K562 (cell line): ENCODE data around the gene SLC44A2. TPM values are rescaled to one million over a fixed set of nuclear protein-coding genes. Genes with fewer than 3 reads are reported as not detected.

Experiments used
- ATAC-seq: fragments of 200-7000 bp; cut with Tn5 transposase; 3 replicates; pipeline ENCODE4 v1.9.1; 2020; ENCODE audit warnings: moderate library complexity
- BruUV-seq: library from RNA; stranded (reverse); fragments of 400-500 nt; replicated peaks from 2 replicates; lab custom pipeline; 2021; lab: Mats Ljungman, UMichigan
- CTCF ChIA-PET: fragments of 300-600 bp; formaldehyde crosslinking; extraction: SDS; loops from one replicate; lab custom pipeline; 2021; ENCODE audit warnings: low intra/inter-chr PET ratio; lab: Yijun Ruan, JAX
- POLR2A ChIA-PET: fragments of 300-600, 350-650 bp; sonication (Branson Sonifier 250); formaldehyde crosslinking; extraction: SDS; loops from one replicate; lab custom pipeline; 2021; ENCODE audit warnings: antibody characterized with exemption, inconsistent platforms; lab: Yijun Ruan, JAX
- DNase-seq, 4 experiments: peaks; one replicate each; pipeline versions ENCODE4 v3.0.0 to v3.0.0-alpha.2; 2011 to 2018; ENCODE audit warnings: low spot score in 3 of 4, mixed read lengths in 3 of 4; ENCODE audit errors: extremely low read depth in 1 of 4
- FAIRE-seq: peaks from 2 replicates; lab custom pipeline; 2011; peaks lifted over from hg19 to GRCh38; lab: Jason Lieb, UNC
- H2AFZ ChIP-seq: 2 replicates; pipeline ENCODE4 v1.6.0; 2011; ENCODE audit warnings: low read depth, low read length, control low read depth, inconsistent platforms
- H3K27ac ChIP-seq: fragments of 200-600 bp; 3 replicates; pipeline ENCODE4 v1.8.0; 2011; ENCODE audit warnings: low read depth, mild to moderate bottlenecking, control low read depth, inconsistent platforms, low read length, moderate library complexity, mixed read lengths; ENCODE audit errors: extremely low read depth
- H3K27me3 ChIP-seq, 2 experiments: fragments of 300-600 bp in 1 of 2; 2 replicates in 1 of 2; 3 replicates in 1 of 2; pipeline versions ENCODE4 v1.6.0 to v1.8.0; 2011; ENCODE audit warnings: inconsistent platforms in 2 of 2, low read length in 2 of 2, mild to moderate bottlenecking in 1 of 2, mixed read lengths in 1 of 2, moderate library complexity in 1 of 2; ENCODE audit not compliant: control insufficient read depth in 2 of 2, insufficient read depth in 2 of 2
- H3K36me3 ChIP-seq: fragments of 300-600 bp; 3 replicates; pipeline ENCODE4 v1.8.0; 2011; ENCODE audit warnings: mild to moderate bottlenecking, low read length, inconsistent platforms; ENCODE audit not compliant: control insufficient read depth, insufficient read depth
- H3K4me1 ChIP-seq, 2 experiments: fragments of 200-600 bp in 1 of 2; replicated peaks in 1 of 2; 2 replicates in 1 of 2; 3 replicates in 1 of 2; pipeline versions ENCODE4 v1.5.1 to v1.8.0; 2011; ENCODE audit warnings: inconsistent platforms in 2 of 2, low read length in 2 of 2, mild to moderate bottlenecking in 1 of 2, mixed read lengths in 1 of 2, moderate library complexity in 1 of 2; ENCODE audit not compliant: control insufficient read depth in 2 of 2, insufficient read depth in 2 of 2
- H3K4me2 ChIP-seq: 2 replicates; pipeline ENCODE4 v1.6.1; 2011; ENCODE audit warnings: low read length, control low read depth, inconsistent platforms, mixed read lengths; ENCODE audit not compliant: insufficient read depth
- H3K4me3 ChIP-seq: fragments of 200-600 bp; sonication (generic), shearing (Covaris generic); 2 replicates; pipeline ENCODE4 v1.5.1; 2016; ENCODE audit warnings: control low read depth, inconsistent platforms
- H3K79me2 ChIP-seq: fragments of 200-600 bp; 3 replicates; pipeline ENCODE4 v1.8.0; 2011; ENCODE audit warnings: low read length, inconsistent platforms; ENCODE audit not compliant: control insufficient read depth, insufficient read depth
- H3K9ac ChIP-seq, 2 experiments: 2 replicates each; pipeline versions ENCODE4 v1.6.0 to v1.6.1; 2011; ENCODE audit warnings: low read depth in 2 of 2, low read length in 2 of 2, control low read depth in 1 of 2, inconsistent platforms in 1 of 2, mild to moderate bottlenecking in 1 of 2, mixed read lengths in 1 of 2; ENCODE audit not compliant: insufficient read depth in 1 of 2
- H3K9me1 ChIP-seq: one replicate; pipeline ENCODE4 v1.6.0; 2011; ENCODE audit warnings: inconsistent platforms, mild to moderate bottlenecking, low read length, moderate library complexity; ENCODE audit not compliant: control insufficient read depth, insufficient read depth
- H3K9me3 ChIP-seq: replicated peaks from 2 replicates; pipeline ENCODE4 v1.5.1; 2011; ENCODE audit warnings: low read depth, low read length, inconsistent platforms; ENCODE audit not compliant: control insufficient read depth, insufficient read depth
- H4K20me1 ChIP-seq: replicated peaks from 2 replicates; pipeline ENCODE4 v1.6.1; 2011; ENCODE audit warnings: low read length, inconsistent platforms, mixed read lengths; ENCODE audit not compliant: control insufficient read depth, insufficient read depth
- BRCA1 ChIP-seq, 2 experiments: fragments of 450-650 bp in 1 of 2; sonication (generic) in 1 of 2; formaldehyde crosslinking in 1 of 2; IDR thresholded peaks; 2 replicates each; pipeline versions ENCODE4 v1.5.0 to v1.6.1; 2017 to 2020; ENCODE audit warnings: mild to moderate bottlenecking in 1 of 2, missing genetic modification reagents in 1 of 2
- DDX20 ChIP-seq: fragments of 450-650 bp; IDR thresholded peaks from 2 replicates; pipeline ENCODE4 v1.6.1; 2016; ENCODE audit warnings: missing genetic modification characterization, low read depth, mild to moderate bottlenecking, missing compliant biosample characterization, moderate library complexity
- DMBX1 ChIP-seq: fragments of 250-450 bp; sonication (Bioruptor Pico); IDR thresholded peaks from 2 replicates; pipeline ENCODE4 v1.8.0; 2022; ENCODE audit warnings: inconsistent platforms, mild to moderate bottlenecking, moderate library complexity, borderline replicate concordance
- EHMT2 ChIP-seq: fragments of 450-650 bp; IDR thresholded peaks from 2 replicates; pipeline ENCODE4 v1.6.1; 2018; ENCODE audit warnings: antibody characterized with exemption
- RBM34 ChIP-seq: fragments of 200-400 bp; formaldehyde crosslinking; IDR thresholded peaks from 2 replicates; pipeline ENCODE4 v1.6.1; 2018; ENCODE audit warnings: low read length, borderline replicate concordance; ENCODE audit not compliant: insufficient read depth
- SAFB2 ChIP-seq: fragments of 200-400 bp; formaldehyde crosslinking; IDR thresholded peaks from 2 replicates; pipeline ENCODE4 v1.6.1; 2018; ENCODE audit warnings: borderline replicate concordance, low read length, low read depth, moderate library complexity; ENCODE audit not compliant: severe bottlenecking
- SIN3B ChIP-seq: fragments of 450-650 bp; IDR thresholded peaks from 2 replicates; pipeline ENCODE4 v1.6.1; 2017; ENCODE audit warnings: low read depth, mild to moderate bottlenecking, moderate library complexity
- SMAD2 ChIP-seq: fragments of 150-350 bp; IDR thresholded peaks from 2 replicates; pipeline ENCODE4 v1.6.1; 2014; ENCODE audit warnings: low read depth, mild to moderate bottlenecking, low read length
- SRF ChIP-seq, 2 experiments: fragments of 250-450, 450-650 bp in 1 of 2; sonication (Bioruptor Pico) in 1 of 2; sonication (generic) in 1 of 2; formaldehyde crosslinking; IDR thresholded peaks; 2 replicates each; pipeline versions ENCODE4 v1.5.0 to v1.5.1; 2020 to 2022; ENCODE audit warnings: mild to moderate bottlenecking in 1 of 2, missing genetic modification reagents in 1 of 2
- WGBS: fragments of 100-300 bp; shearing (Covaris generic); methylation state at CpG from one replicate; pipeline ENCODE4 v1.1.6; 2016; ENCODE audit warnings: low coverage, mixed read lengths; ENCODE audit not compliant: insufficient coverage; ENCODE audit errors: missing lambda C conversion rate; 5-methylcytosine and 5-hydroxymethylcytosine counted together
- in situ Hi-C: fragments of 300-500 bp; cut with MboI; formaldehyde crosslinking; loops from 4 replicates; pipeline ENCODE4 v1.15.0; 2018; ENCODE audit warnings: inconsistent platforms, mixed read lengths
- intact Hi-C: fragments of 100-400 bp; cut with micrococcal nuclease; formaldehyde crosslinking; loops from 2 replicates; pipeline ENCODE4 v1.14.2; 2022
- polyA plus RNA-seq, 8 experiments: library from polyadenylated mRNA; depleted of rRNA in 4 of 8; stranded (reverse) in 5 of 8; unstranded in 3 of 8; fragments of >200 nt; fragmentation: Nextera tagmentation in 2 of 8; fragmentation: Illumina TruSeq in 1 of 8; extraction: Ambion mirVana in 2 of 8; extraction: Trizol in 1 of 8; gene quantifications; 2 replicates each; pipeline versions ENCODE4 v1.2.1 to v1.2.3, GENCODE V29; 2011 to 2014; ENCODE audit warnings: inconsistent platforms in 1 of 8, missing spikeins in 1 of 8
- total RNA-seq, 7 experiments: library from RNA; depleted of rRNA in 6 of 7; stranded (reverse); fragments of >200 nt in 6 of 7; fragmentation: Illumina TruSeq in 2 of 7; extraction: Trizol in 2 of 7; gene quantifications; 2 replicates each; pipeline versions ENCODE4 v1.2.1 to v1.2.3, GENCODE V29; 2011 to 2021; ENCODE audit warnings: low replicate concordance in 1 of 7
- TF ChIP-seq, protein P1 (sequence below): sonication (generic); formaldehyde crosslinking; IDR thresholded peaks from 2 replicates; pipeline ENCODE4 v1.8.0; 2023; ENCODE audit warnings: missing genetic modification reagents, mild to moderate bottlenecking, borderline replicate concordance

The SLC44A2 gene
- total and polyA plus RNA-seq, 9 of the 15 experiments (the other 6 are each of a cell fraction or from before 2014, with no cell fraction given) = 1.1 to 34.2 (median 8.1) TPM

DNA sequence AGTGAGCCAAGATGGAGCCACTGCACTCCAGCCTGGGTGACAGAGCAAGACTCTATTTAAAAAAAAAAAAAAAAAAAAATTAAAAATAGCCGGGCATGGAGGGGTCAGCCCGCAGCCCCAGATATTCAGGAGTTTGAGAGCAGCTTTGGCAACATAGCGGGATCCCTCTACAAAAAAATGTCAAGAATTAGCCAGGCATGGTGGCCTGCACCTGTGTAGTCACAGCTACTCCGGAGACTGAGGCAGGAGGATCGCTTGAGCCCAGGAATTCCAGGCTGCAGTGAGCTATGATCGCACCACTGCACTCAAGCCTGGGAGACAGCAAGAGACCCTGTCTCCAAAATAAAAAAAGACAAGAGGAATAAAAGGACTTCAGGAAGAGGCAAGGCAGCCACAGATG lies 39.0 kb upstream of the SLC44A2 start (continued):
- TF ChIP-seq SAFB2 = no peak
- no peak for TF ChIP-seq RBM34
- no peak for TF ChIP-seq DDX20 (tag)
- no peak for TF ChIP-seq BRCA1 (IDR thresholded peaks at IDR 0.05)
- no peak for TF ChIP-seq BRCA1 (CRISPR knock-in tag; IDR thresholded peaks at IDR 0.05)
- TF ChIP-seq SRF (CRISPR knock-in tag; IDR thresholded peaks at IDR 0.05) = no peak
- no peak for TF ChIP-seq DMBX1
- no peak for TF ChIP-seq SMAD2
- no peak for TF ChIP-seq SIN3B

DNA sequence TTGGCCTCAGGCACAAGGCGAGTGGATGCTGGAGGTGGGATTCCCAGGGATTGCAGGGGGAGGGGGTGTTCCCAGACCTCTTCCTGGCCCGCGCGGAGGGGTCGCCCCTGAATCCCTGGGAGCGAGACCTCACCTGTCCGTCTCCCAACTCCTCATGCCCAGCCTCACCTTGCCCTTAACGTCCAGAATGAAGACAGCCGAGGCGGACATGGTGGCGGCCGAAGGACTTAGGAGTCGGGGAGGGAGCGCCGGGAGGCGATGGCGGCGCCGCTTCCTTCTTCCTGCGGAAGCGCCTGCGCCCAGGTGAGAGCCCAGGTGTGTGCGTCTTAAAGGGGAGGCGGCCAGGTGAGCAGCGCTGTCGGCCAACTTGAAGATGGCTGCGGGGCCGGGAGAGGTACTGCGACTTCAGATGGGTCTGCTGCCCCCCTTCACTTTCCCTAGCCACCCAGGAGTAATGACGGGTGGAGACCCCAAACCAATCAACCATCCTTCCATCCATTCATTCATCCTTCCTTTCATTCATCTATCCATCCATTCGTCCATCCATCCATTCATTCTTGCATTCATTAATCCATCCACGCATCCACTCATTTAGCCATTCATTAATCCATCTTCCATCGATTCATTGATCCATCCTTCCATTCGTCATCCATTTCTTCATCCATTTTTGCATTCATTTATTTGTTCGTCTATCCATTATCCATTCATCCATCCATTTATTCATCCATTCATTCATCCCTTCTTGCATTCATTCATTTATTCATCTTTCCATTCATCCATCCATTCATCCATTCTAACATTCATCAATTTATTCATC lies 38.1 kb upstream of the SLC44A2 start, which contains the start of gene AP1M2:
TSS of gene AP1M2 (minus strand) at position 291 of the 817 bp plus-strand sequence. CDS start at position 210, 81 bp downstream.
- no peaks in the 10 kb centered on the region for H3K9me3 ChIP-seq
- H2AFZ ChIP-seq = no peak within 1 kb of the TSS
- ChIA-PET CTCF (no interaction called here), POLR2A (no interaction called here)
- no TSS peak for BruUV-seq
- no peak within 1 kb of the TSS for H3K4me3 ChIP-seq
- H4K20me1 ChIP-seq = no peaks in the 10 kb centered on the region
- DNase-seq (peak in 2 of 4 experiments; percentile 3 to 4), ATAC-seq (no peak), FAIRE-seq (no peak)
- H3K79me2 ChIP-seq = no peaks in the 10 kb centered on the region
- no peaks in the 10 kb centered on the region for H3K9me1 ChIP-seq
- H3K27ac ChIP-seq = no peak within 1 kb of the TSS
- H3K9ac ChIP-seq = no peak within 1 kb of the TSS
- no peak within 1 kb of the TSS for H3K4me2 ChIP-seq
- peaks cover 0 to 10% of the 10 kb centered on the region in 2 experiments; a peak in 3 of 5 replicates for H3K27me3 ChIP-seq
- 24% methylated on average over 35 of the region's 35 CpGs for WGBS
- in situ Hi-C loops (no loop called here), intact Hi-C loops (no loop called here)
- no peaks in the 10 kb centered on the region for H3K36me3 ChIP-seq
- H3K4me1 ChIP-seq = peaks cover 5 to 9% of the 10 kb centered on the region in 2 experiments; a peak in 3 of 5 replicates
- TF ChIP-seq EHMT2 = peak; percentile 52; the same call in 1 of the 2 replicates
- TF ChIP-seq, protein P1, sequence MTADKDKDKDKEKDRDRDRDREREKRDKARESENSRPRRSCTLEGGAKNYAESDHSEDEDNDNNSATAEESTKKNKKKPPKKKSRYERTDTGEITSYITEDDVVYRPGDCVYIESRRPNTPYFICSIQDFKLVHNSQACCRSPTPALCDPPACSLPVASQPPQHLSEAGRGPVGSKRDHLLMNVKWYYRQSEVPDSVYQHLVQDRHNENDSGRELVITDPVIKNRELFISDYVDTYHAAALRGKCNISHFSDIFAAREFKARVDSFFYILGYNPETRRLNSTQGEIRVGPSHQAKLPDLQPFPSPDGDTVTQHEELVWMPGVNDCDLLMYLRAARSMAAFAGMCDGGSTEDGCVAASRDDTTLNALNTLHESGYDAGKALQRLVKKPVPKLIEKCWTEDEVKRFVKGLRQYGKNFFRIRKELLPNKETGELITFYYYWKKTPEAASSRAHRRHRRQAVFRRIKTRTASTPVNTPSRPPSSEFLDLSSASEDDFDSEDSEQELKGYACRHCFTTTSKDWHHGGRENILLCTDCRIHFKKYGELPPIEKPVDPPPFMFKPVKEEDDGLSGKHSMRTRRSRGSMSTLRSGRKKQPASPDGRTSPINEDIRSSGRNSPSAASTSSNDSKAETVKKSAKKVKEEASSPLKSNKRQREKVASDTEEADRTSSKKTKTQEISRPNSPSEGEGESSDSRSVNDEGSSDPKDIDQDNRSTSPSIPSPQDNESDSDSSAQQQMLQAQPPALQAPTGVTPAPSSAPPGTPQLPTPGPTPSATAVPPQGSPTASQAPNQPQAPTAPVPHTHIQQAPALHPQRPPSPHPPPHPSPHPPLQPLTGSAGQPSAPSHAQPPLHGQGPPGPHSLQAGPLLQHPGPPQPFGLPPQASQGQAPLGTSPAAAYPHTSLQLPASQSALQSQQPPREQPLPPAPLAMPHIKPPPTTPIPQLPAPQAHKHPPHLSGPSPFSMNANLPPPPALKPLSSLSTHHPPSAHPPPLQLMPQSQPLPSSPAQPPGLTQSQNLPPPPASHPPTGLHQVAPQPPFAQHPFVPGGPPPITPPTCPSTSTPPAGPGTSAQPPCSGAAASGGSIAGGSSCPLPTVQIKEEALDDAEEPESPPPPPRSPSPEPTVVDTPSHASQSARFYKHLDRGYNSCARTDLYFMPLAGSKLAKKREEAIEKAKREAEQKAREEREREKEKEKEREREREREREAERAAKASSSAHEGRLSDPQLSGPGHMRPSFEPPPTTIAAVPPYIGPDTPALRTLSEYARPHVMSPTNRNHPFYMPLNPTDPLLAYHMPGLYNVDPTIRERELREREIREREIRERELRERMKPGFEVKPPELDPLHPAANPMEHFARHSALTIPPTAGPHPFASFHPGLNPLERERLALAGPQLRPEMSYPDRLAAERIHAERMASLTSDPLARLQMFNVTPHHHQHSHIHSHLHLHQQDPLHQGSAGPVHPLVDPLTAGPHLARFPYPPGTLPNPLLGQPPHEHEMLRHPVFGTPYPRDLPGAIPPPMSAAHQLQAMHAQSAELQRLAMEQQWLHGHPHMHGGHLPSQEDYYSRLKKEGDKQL (CRISPR knock-in tag) = no peak
